Activated naive CD4-positive, alpha-beta T cell treated with anti-CD3 and anti-CD28 coated beads, Interleukin-2, amount 50 U/mL, for 24 hours (primary cell): ENCODE data around the gene SLCO1B3.
"Not testable (repeated sequence)": the region's sequence is repeated elsewhere in the genome, so short reads cannot be mapped to it uniquely, and the experiment has no call there.

Experiments
- H3K27ac Mint-ChIP-seq: one replicate; pipeline ENCODE4 v1.8.0; 2021; ENCODE audit warnings: mild to moderate bottlenecking, mixed read lengths
- H3K27me3 Mint-ChIP-seq: one replicate; pipeline ENCODE4 v1.8.0; 2021; ENCODE audit warnings: mixed read lengths
- H3K36me3 Mint-ChIP-seq: one replicate; pipeline ENCODE4 v1.8.0; 2021; ENCODE audit warnings: mixed read lengths
- H3K4me1 Mint-ChIP-seq: one replicate; pipeline ENCODE4 v1.8.0; 2021; ENCODE audit warnings: mixed read lengths
- H3K4me3 Mint-ChIP-seq: one replicate; pipeline ENCODE4 v1.8.0; 2021; ENCODE audit warnings: mild to moderate bottlenecking, mixed read lengths
- H3K9me3 Mint-ChIP-seq: one replicate; pipeline ENCODE4 v1.8.0; 2021; ENCODE audit warnings: mixed read lengths

SLCO1B3 gene, protein sequence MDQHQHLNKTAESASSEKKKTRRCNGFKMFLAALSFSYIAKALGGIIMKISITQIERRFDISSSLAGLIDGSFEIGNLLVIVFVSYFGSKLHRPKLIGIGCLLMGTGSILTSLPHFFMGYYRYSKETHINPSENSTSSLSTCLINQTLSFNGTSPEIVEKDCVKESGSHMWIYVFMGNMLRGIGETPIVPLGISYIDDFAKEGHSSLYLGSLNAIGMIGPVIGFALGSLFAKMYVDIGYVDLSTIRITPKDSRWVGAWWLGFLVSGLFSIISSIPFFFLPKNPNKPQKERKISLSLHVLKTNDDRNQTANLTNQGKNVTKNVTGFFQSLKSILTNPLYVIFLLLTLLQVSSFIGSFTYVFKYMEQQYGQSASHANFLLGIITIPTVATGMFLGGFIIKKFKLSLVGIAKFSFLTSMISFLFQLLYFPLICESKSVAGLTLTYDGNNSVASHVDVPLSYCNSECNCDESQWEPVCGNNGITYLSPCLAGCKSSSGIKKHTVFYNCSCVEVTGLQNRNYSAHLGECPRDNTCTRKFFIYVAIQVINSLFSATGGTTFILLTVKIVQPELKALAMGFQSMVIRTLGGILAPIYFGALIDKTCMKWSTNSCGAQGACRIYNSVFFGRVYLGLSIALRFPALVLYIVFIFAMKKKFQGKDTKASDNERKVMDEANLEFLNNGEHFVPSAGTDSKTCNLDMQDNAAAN

DNA sequence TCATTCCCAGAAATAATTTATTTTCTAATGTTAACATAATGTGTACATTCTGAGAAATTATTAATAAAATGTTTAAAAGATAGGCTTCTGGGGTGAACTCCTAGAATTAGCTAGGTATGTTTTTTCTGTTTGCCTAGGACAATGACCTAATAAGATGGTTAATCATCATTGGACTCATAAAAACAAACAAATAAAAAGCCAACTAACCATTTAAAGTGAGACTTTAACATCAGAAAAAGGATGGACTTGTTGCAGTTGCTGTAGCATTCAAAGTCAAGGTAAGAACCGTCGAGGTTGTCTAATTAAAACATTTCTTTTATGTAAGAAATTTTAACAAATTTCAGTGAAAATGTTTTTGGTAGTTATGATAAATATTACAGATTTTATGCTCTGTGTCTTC, at the start of gene SLCO1B3:
Gene SLCO1B3, plus strand, starts transcription at position 219 of the 400 bp plus-strand sequence. CDS start 5,034 bp downstream, outside the sequence.
- Mint-ChIP-seq H3K9me3 (no peaks in the 10 kb centered on the region), H3K4me3 (no peak within 1 kb of the TSS), H3K27me3 (no peaks in the 10 kb centered on the region), H3K36me3 (no peaks in the 10 kb centered on the region), H3K27ac (no peak within 1 kb of the TSS), H3K4me1 (no peaks in the 10 kb centered on the region)

DNA sequence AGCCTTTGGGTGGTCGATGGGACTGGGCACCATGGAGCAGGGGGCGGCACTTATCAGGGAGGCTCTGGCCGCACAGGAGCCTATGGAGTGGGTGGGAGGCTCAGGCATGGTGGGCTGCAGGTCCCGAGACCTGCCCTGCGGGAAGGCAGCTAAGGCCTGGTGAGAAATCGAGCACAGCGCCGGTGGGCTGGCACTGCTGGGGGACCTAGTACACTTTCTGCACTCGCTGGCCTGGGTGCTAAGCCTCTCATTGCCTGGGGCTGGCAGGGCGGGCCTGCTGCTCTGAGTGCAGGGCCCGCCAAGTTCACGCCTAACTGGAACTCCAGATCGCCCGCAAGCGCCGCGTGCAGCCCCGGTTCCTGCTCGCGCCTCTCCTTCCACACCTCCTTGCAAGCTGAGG, 33.1 kb upstream of the SLCO1B3 start:
- Mint-ChIP-seq H3K9me3 (no peaks in the 10 kb centered on the region), H3K4me3 (no peak overlapping the region), H3K27ac (no peak overlapping the region), H3K27me3 (no peaks in the 10 kb centered on the region), H3K36me3 (no peaks in the 10 kb centered on the region), H3K4me1 (no peaks in the 10 kb centered on the region)

DNA sequence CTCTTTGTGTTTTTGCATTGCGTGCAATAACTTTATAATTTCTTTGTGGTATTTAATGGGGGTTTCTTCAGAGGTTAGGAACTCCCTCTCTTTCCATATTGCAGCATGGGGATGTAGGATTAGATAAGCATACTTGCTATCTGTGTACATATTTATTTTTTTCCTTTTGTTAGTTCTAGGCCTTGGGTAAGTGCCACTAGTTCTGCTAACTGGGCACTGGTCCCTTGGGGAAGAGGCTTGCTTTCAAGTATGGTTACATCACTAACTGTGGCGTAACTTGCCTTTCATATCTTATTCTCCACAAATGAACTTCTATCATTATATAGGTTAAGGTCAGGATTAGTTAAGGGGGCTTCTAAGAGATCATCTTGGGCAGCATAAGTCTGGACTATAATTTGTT, 31.5 kb upstream of the SLCO1B3 start:
- Mint-ChIP-seq H3K9me3 (no peaks in the 10 kb centered on the region), H3K27ac (no peak overlapping the region), H3K4me3 (no peak overlapping the region), H3K27me3 (no peaks in the 10 kb centered on the region), H3K4me1 (no peaks in the 10 kb centered on the region), H3K36me3 (no peaks in the 10 kb centered on the region)

DNA sequence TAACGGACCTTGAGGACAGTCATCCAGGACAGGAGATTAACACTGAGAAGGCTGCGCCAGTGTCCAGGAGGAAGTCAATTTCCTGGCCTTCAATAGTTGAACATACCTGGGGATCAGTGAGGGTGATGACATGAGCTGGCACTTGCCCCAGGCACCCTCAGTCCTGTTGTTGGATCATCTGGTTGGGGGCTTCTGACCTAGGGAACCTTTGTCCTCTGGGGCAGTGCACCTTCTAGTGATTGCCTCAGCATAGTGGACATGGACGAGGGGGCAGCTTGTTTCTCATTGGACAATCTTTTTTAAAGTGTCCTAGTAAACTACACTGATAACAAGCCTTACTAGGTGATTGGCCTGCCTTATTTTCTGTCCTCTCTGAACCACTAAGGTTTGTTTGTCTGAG, 30.5 kb upstream of the SLCO1B3 start:
- H3K36me3 Mint-ChIP-seq, H3K4me3 Mint-ChIP-seq, H3K4me1 Mint-ChIP-seq, H3K9me3 Mint-ChIP-seq, H3K27me3 Mint-ChIP-seq, H3K27ac Mint-ChIP-seq: not testable (repeated sequence)

DNA sequence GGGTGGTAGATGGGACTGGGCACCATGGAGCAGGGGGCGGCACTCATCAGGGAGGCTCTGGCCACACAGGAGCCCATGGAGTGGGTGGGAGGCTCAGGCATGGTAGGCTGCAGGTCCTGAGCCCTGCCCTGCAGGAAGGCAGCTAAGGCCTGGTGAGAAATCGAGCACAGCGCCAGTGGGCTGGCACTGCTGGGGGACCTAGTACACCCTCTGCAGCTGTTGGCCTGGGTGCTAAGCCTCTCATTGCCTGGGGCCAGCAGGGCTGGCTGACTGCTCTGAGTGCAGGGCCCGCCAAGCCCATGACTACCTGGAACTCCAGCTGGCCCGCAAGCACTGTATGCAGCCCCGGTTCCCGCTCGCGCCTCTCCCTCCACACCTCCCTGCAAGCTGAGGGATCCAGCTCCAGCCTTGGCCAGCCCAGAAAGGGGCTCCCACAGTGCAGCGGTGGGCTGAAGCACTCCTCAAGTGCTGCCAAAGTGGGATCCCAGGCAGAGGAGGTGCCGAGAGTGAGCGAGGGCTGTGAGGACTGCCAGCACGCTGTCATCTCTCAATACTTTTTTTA, 26.6 kb upstream of the SLCO1B3 start:
- not testable (repeated sequence) for H3K36me3 Mint-ChIP-seq, H3K4me3 Mint-ChIP-seq, H3K27me3 Mint-ChIP-seq, H3K4me1 Mint-ChIP-seq, H3K9me3 Mint-ChIP-seq, H3K27ac Mint-ChIP-seq

DNA sequence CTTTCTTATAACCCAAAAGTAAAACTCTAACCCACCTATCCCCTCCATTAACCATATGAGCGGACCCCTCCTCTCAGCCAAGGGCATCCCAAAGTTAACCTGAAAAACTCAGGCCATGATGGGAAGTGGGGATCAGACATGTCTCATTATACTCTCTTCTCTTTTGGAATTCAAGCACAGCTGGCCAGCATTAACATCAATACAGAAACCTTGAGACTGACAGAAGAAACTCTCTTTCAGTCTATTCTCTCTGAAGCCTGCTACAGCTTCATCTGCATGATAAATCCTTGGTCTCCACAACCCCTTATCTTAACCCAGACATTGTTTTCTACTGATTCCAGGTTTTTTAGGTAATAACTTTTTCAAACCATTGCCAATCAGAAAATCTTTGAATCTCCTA, 17.5 kb upstream of the SLCO1B3 start:
- Mint-ChIP-seq H3K4me3 (no peak overlapping the region), H3K36me3 (no peaks in the 10 kb centered on the region), H3K9me3 (peaks cover 4% of the 10 kb centered on the region), H3K27me3 (no peaks in the 10 kb centered on the region), H3K27ac (no peak overlapping the region), H3K4me1 (no peaks in the 10 kb centered on the region)

DNA sequence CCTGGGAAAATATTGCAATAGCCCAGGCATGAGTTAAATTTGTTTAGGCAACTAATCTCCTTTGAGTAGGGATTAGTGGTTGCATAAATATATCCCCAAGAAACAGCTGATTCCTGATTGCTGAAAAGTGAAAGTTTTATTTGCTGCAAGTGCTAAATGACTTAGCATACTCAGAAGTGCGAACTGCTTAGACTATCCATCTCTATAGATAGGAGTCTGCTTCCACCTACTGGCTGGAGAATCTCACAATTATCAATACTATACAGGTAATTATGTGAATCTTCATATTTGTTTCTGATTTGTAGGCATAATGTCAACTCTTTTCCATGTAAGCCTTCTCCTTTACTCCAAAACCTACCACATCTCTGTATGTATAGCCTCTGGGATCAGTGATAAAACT, 12.0 kb upstream of the SLCO1B3 start:
- Mint-ChIP-seq H3K36me3 (no peaks in the 10 kb centered on the region), H3K27me3 (no peaks in the 10 kb centered on the region), H3K9me3 (no peaks in the 10 kb centered on the region), H3K27ac (no peak overlapping the region), H3K4me3 (no peak overlapping the region), H3K4me1 (no peaks in the 10 kb centered on the region)

DNA sequence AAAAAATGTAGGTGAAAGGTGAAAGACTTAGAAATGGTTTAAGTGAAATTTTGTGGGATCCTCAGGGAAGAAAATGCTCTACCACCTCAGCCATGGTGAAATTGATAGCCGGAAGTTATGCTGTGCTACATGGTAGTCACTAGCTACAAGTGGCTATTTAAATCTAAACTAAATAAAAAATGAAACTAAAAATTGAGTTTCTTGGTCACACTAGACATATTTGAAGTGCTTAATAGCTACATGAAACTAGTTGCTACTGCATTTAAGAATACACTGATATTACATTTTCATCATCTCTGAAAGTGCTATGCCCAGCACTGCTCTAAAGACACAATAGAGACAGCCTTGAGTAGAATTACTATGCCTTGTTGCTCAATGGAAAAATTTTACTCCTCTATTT, 10.3 kb upstream of the SLCO1B3 start:
- Mint-ChIP-seq H3K27me3 (no peaks in the 10 kb centered on the region), H3K4me3 (no peak overlapping the region), H3K4me1 (no peaks in the 10 kb centered on the region), H3K9me3 (no peaks in the 10 kb centered on the region), H3K36me3 (no peaks in the 10 kb centered on the region), H3K27ac (no peak overlapping the region)

DNA sequence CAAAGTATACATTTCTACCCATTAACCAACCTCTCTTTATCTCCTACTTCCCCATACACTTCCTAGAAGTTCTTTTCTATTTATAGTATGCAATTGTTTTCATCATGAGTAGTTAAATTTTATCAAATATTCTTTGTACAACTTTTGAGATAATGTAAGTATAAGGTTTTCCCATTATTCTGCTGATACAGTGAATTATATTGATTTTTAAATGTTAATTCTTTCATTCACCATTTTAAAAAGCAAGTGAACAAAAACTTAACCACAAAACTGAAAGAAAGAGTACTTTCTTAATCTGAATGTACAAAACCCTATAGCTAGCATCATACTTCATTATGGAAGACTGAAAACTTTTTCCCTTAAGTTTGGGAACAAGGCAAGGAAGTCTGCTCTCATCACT, 9.5 kb upstream of the SLCO1B3 start:
- H3K36me3 Mint-ChIP-seq = no peaks in the 10 kb centered on the region
- no peaks in the 10 kb centered on the region for H3K9me3 Mint-ChIP-seq
- H3K27me3 Mint-ChIP-seq = no peaks in the 10 kb centered on the region
- no peaks in the 10 kb centered on the region for H3K4me1 Mint-ChIP-seq
- no peak overlapping the region for H3K4me3 Mint-ChIP-seq
- H3K27ac Mint-ChIP-seq = no peak overlapping the region

DNA sequence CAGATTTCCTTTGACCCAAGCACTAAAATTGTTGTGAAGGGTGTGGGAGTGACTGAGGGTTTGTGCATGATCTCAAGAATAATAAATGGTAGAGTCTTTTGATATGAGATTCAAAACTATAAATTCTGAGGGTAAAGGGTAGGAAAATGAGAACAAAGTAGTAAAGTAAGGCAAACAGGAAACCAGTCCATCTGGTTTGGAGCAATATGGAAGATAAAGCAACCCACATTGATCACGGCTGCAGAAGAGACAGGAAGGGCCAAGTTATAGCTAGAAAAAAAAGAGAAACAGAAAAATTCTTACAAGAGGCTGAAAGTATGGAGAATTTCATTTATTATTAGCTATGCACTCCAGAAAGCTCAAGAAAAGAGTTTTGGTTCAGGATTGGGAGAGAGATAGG, 4.6 kb upstream of the SLCO1B3 start:
- Mint-ChIP-seq H3K4me1 (no peaks in the 10 kb centered on the region), H3K27ac (no peak overlapping the region), H3K27me3 (no peaks in the 10 kb centered on the region), H3K4me3 (no peak overlapping the region), H3K9me3 (no peaks in the 10 kb centered on the region), H3K36me3 (no peaks in the 10 kb centered on the region)

DNA sequence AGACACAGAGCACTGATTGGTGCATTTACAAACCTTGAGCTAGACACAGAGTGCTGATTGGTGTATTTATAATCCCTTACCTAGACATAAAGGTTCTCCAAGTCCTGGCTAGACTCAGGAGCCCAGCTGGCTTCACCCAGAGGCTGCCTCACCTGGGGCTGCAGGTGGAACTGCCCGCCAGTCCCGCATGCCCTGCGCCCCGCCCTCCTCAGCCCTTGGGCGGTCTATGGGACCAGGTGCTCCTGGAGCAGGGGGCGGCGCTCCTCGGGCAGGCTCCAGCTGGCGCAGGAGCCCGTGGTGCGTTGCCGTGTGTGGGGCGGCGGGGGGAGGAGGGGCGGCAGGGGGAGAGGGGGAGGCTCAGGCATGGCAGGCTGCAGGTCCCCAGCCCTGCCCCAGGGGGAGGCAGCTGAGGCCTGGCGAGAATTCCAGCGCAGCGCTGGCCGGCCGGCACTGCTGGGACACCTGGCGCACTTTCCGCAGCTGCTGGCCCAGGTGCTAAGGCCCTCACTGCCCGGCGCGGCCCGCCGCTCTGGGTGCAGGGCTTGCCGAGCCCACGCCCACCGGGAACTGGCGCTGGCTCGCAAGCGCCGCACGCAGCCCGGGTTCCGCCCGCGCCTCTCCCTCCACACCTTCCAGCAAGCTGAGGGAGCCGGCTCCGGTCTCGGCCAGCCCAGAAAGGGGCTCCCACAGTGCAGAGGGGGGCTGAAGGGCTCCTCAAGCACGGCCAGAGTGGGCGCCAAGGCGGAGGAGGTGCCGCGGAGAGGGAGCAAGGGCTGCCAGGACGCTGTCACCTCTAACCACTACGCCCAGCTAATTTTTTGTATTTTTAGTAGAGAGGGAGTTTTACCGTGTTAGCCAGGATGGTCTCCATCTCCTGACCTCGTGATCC, 3.1 kb upstream of the SLCO1B3 start:
- H3K27me3 Mint-ChIP-seq = no peaks in the 10 kb centered on the region
- no peaks in the 10 kb centered on the region for H3K9me3 Mint-ChIP-seq
- H3K4me3 Mint-ChIP-seq = no peak overlapping the region
- no peaks in the 10 kb centered on the region for H3K4me1 Mint-ChIP-seq
- H3K27ac Mint-ChIP-seq = no peak overlapping the region
- H3K36me3 Mint-ChIP-seq = no peaks in the 10 kb centered on the region

DNA sequence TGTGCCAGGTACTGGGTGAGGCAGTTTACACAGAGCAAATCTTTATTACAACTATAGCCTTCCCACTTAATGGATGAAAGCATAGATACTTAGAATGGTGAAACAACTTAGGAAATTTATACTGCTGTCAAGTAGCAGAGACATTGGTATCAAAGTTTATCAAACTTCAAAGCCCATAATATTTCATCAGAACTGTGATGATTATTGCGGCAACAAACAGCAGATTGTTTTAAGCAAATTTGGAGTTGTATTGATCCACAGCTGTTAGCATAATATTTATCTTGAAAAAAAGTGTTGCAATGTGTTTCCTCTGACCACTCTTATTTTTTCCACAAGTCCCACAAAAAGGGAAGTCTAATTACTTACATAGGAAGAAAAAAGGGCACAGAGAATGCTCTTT, 2.0 kb upstream of the SLCO1B3 start:
- Mint-ChIP-seq H3K4me3 (no peak overlapping the region), H3K9me3 (no peaks in the 10 kb centered on the region), H3K27me3 (no peaks in the 10 kb centered on the region), H3K4me1 (no peaks in the 10 kb centered on the region), H3K27ac (no peak overlapping the region), H3K36me3 (no peaks in the 10 kb centered on the region)

DNA sequence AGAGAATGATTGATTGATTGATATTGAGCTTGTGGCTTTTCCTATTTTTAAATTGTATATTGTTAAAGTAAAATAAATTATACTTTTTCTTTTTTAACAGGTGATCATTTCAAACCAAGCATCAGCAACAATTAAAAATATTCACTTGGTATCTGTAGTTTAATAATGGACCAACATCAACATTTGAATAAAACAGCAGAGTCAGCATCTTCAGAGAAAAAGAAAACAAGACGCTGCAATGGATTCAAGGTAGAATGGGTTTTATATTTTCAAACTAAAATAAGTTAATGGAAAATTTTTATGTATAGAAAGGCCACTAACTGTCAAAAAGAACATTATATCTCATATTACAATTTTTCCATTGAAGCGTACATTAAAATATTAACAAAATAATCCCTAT, 5.1 kb downstream of the SLCO1B3 start:
- Mint-ChIP-seq H3K4me1 (no peaks in the 10 kb centered on the region), H3K4me3 (no peak overlapping the region), H3K9me3 (peaks cover 7% of the 10 kb centered on the region), H3K27me3 (no peaks in the 10 kb centered on the region), H3K27ac (no peak overlapping the region), H3K36me3 (no peaks in the 10 kb centered on the region)

DNA sequence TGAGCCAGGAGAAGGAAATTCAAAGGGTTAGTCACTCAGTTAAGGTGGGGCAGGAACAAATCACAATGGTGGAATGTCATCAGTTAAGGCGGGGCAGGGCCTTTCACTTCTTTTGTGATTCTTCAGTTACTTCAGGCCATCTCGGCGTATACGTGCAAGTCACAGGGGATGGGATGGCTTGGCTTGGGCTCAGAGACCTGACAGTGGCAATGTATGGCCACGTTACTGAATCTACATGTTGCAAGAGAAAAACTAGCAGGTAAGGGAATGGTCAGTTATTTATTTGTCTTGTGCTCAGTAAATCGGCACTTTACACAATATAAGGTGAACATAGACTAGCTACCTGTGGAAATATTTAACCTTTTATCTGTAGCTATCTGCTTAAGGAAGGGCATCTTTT, 11.9 kb downstream of the SLCO1B3 start:
- no peaks in the 10 kb centered on the region for H3K27me3 Mint-ChIP-seq
- H3K36me3 Mint-ChIP-seq = no peaks in the 10 kb centered on the region
- H3K4me1 Mint-ChIP-seq = no peaks in the 10 kb centered on the region
- H3K9me3 Mint-ChIP-seq = peaks cover 21% of the 10 kb centered on the region
- H3K27ac Mint-ChIP-seq = no peak overlapping the region
- no peak overlapping the region for H3K4me3 Mint-ChIP-seq

DNA sequence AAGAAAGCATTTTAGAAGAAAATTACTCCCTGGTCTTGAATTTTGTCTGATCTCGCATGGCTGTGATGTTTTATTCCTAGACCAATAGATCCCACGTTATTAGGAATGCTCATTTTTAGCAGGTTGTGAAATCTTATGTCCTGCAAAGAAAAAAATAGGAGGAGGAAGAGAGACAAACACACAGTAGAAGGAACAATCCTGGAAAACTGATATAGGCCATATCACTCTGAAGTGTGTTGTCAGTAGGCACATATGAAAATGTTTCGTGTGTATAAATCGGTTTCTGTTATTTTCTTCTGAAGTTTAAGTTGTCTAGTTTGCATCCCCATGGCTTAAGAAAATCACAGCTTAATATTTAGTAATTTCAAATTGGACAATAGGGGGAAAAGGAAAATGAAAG, 12.4 kb downstream of the SLCO1B3 start:
- no peaks in the 10 kb centered on the region for H3K27me3 Mint-ChIP-seq
- H3K4me1 Mint-ChIP-seq = no peaks in the 10 kb centered on the region
- peaks cover 21% of the 10 kb centered on the region for H3K9me3 Mint-ChIP-seq
- no peak overlapping the region for H3K27ac Mint-ChIP-seq
- no peak overlapping the region for H3K4me3 Mint-ChIP-seq
- H3K36me3 Mint-ChIP-seq = no peaks in the 10 kb centered on the region

DNA sequence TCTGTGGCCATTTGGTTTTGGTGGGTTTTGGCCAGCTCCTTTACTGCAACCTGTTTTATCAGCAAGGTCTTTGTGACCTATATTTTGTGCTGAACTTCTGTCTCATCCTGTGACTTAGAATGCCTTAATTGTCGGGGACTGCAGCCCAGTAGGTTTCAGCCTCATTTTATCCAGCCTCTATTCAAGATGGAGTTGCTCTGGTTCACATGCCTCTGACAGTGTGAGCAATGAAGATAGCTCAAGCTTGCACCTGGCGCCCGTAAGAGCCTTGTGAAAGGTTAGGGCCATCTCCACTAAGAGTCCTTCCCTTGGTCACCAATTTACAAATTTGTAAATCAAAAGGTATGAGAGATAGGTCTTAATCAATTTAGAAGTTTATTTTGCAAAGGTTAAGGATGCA, 19.4 kb downstream of the SLCO1B3 start:
- Mint-ChIP-seq H3K4me1 (no peaks in the 10 kb centered on the region), H3K4me3 (no peak overlapping the region), H3K36me3 (no peaks in the 10 kb centered on the region), H3K9me3 (no peaks in the 10 kb centered on the region), H3K27me3 (peaks cover 1% of the 10 kb centered on the region), H3K27ac (no peak overlapping the region)
